Endothelial cell of coronary artery (primary cell): ENCODE results near the gene CCNF. TPM values are rescaled to one million over a fixed set of nuclear protein-coding genes. Genes with fewer than 3 reads are reported as not detected.

Source experiments
- total RNA-seq: library from RNA; depleted of rRNA; stranded (reverse); fragments of >200 nt; gene quantifications from 2 replicates; pipeline ENCODE4 v1.2.3, GENCODE V29; 2014

The CCNF gene, protein sequence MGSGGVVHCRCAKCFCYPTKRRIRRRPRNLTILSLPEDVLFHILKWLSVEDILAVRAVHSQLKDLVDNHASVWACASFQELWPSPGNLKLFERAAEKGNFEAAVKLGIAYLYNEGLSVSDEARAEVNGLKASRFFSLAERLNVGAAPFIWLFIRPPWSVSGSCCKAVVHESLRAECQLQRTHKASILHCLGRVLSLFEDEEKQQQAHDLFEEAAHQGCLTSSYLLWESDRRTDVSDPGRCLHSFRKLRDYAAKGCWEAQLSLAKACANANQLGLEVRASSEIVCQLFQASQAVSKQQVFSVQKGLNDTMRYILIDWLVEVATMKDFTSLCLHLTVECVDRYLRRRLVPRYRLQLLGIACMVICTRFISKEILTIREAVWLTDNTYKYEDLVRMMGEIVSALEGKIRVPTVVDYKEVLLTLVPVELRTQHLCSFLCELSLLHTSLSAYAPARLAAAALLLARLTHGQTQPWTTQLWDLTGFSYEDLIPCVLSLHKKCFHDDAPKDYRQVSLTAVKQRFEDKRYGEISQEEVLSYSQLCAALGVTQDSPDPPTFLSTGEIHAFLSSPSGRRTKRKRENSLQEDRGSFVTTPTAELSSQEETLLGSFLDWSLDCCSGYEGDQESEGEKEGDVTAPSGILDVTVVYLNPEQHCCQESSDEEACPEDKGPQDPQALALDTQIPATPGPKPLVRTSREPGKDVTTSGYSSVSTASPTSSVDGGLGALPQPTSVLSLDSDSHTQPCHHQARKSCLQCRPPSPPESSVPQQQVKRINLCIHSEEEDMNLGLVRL
- 17.1 and 40.8 TPM in 2 replicates for total RNA-seq

GRCh38 chr16:2429034-2429770 is at the start of gene CCNF:
Gene CCNF, plus strand, starts transcription at chr16:2429447. Its CDS starts 35 bp downstream, at chr16:2429482.

DNA sequence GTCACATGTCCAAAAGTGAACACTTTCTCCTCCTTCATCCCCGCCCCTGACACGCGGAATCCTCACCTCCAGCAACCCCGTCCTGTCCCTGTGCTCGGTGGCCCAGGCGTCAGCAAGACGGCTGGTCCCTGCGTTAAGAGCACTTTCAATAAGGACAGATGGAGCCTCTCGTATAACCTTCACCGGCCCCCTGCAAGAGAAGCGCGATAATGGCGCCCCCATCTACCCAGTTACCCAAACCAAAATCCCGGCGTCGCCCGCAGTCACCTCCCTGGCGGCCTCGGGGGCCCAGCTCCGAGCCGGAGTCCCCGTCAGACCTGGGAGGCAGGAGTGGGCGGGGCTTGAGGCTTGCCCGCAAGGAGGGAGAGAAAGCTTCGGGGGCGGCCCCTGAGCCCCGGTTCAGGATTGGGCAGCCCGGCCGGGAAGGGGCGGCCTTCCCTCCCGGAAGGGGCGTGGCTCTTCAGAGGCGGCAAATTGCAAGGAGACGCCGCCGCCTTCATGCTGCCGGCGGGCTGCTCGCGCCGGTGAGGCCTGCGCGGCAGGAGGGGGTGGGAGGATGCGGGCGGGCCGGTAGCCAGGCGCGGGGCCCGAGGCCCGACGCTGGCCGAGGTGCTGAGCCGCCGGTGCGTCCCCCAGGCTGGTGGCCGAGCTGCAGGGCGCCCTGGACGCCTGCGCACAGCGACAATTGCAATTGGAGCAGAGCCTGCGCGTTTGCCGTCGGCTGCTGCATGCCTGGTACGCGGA is 30.6 kb downstream of the CCNF start, which contains the start of gene TEDC2:
Gene TEDC2, plus strand, starts transcription at position 463 of the 744 bp plus-strand sequence. Its CDS starts 36 bp downstream, at position 499.

DNA sequence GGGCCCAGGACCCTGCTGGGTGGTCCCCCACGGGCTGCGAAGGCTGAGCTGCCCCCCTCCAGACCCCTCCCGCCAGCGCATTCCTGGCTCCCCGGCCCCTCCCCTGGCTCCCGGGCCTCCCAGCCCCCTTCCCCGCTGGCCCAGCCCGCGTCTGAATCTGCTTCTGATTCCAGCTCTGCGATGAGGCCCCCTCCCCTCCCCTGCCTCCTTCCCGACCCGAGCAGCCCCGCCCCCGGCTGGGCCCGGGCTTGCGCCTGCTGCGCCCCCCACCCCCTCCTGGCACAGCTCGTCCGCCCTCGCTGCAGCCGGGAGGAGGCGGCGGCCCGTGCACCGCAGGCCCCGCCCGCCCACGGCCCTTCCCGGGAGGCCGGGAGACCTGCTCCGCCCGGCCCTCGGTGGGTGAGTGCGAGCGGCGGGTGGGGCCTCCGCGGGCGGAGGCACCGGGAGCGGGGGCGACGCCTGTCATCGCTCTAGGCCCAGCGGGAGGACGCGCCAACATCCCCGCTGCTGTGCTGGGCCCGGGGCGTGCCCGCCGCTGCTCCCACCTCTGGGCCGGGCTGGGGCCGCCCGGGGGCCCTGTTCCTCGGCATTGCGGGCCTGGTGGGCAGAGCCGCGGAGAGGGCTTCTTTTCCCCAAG is 41.9 kb downstream of the CCNF start, which contains the start of gene NTN3:
Gene NTN3, plus strand, starts transcription at position 282 of the 637 bp plus-strand sequence. CDS start 405 bp downstream, outside the sequence.

GRCh38 chr16:2474877-2475412 is 45.7 kb downstream of the CCNF start, which contains the start of gene TBC1D24:
Gene TBC1D24, plus strand, starts transcription at chr16:2475127. Its CDS starts 21,022 bp downstream, at chr16:2496149.

Other genes starting within 250 kb of the CCNF start
- gene CASKIN1, start 232.8 kb upstream of the CCNF start, total RNA-seq, result 0.19 and 0.54 TPM in 2 replicates
- gene MLST8, start 224.0 kb upstream of the CCNF start, total RNA-seq, result 13.2 and 19.7 TPM in 2 replicates
- gene BRICD5, start 218.6 kb upstream of the CCNF start, total RNA-seq, result 1.6 and 2.4 TPM in 2 replicates
- 14.3 and 16.6 TPM in 2 replicates for gene PGP, start 214.6 kb upstream of the CCNF start, total RNA-seq
- gene E4F1, start 205.9 kb upstream of the CCNF start, total RNA-seq, result 29.4 and 32.5 TPM in 2 replicates
- 0.27 and 0.94 TPM in 2 replicates for gene DNASE1L2, start 193.0 kb upstream of the CCNF start, total RNA-seq
- 25.1 and 25.7 TPM in 2 replicates for gene ECI1, start 177.9 kb upstream of the CCNF start, total RNA-seq
- gene RNPS1, start 161.3 kb upstream of the CCNF start, total RNA-seq, result 58.7 and 63.5 TPM in 2 replicates
- gene ABCA3, start 88.7 kb upstream of the CCNF start, total RNA-seq, result 18.0 and 26.5 TPM in 2 replicates
- 4.1 and 6.3 TPM in 2 replicates for gene TEDC2, start 30.7 kb downstream of the CCNF start, total RNA-seq
- gene NTN3, start 41.9 kb downstream of the CCNF start, total RNA-seq, result under 0.01 and 0.09 TPM in 2 replicates
- 12.3 and 16.3 TPM in 2 replicates for gene TBC1D24, start 45.7 kb downstream of the CCNF start, total RNA-seq
- gene ATP6V0C, start 84.5 kb downstream of the CCNF start, total RNA-seq, result 6.0 and 8.3 TPM in 2 replicates
- gene AMDHD2, start 90.9 kb downstream of the CCNF start, total RNA-seq, result 31.4 and 32.3 TPM in 2 replicates
- gene CEMP1, start 102.0 kb downstream of the CCNF start, total RNA-seq, result not detected in 2 replicates
- gene PDPK1, start 108.6 kb downstream of the CCNF start, total RNA-seq, result 14.2 and 16.2 TPM in 2 replicates